NCI-H1092 (cell line): ENCODE measurements around the gene KDM8.

Experiments used
- DNase-seq: peaks from one replicate; lab custom pipeline; 2025; lab: John Stamatoyannopoulos, UW

KDM8 gene

GRCh38 chr16:27215660-27216059 is 12.3 kb downstream of the KDM8 start:
- DNase-seq, result no peak

- no peak for DNase-seq
Observed at GRCh38 chr16:27216297-27216885, 13.1 kb downstream of the KDM8 start.

GRCh38 chr16:27217256-27217655 is 13.9 kb downstream of the KDM8 start:
- no peak for DNase-seq

- no peak for DNase-seq
Observed at GRCh38 chr16:27218756-27219155, 15.4 kb downstream of the KDM8 start.

- no peak for DNase-seq
Observed at GRCh38 chr16:27219161-27219560, 15.8 kb downstream of the KDM8 start.

- DNase-seq, result no peak
Observed at GRCh38 chr16:27220120-27220519, 16.8 kb downstream of the KDM8 start.

GRCh38 chr16:27220527-27220926 is 17.2 kb downstream of the KDM8 start:
- DNase-seq, result no peak

GRCh38 chr16:27220991-27221390 is 17.7 kb downstream of the KDM8 start:
- no peak for DNase-seq

GRCh38 chr16:27221576-27222248 is 18.4 kb downstream of the KDM8 start:
- DNase-seq, result no peak

GRCh38 chr16:27222249-27223225 is 19.2 kb downstream of the KDM8 start:
- peak; percentile 49 for DNase-seq

- DNase-seq, result no peak
Observed at GRCh38 chr16:27223226-27223610, 19.9 kb downstream of the KDM8 start.

GRCh38 chr16:27223701-27224100 is 20.4 kb downstream of the KDM8 start:
- DNase-seq, result no peak

GRCh38 chr16:27224271-27224737 is 21.0 kb downstream of the KDM8 start:
- DNase-seq, result no peak

GRCh38 chr16:27224741-27225300 is 21.5 kb downstream of the KDM8 start:
- no peak for DNase-seq

GRCh38 chr16:27225536-27226360 is 22.4 kb downstream of the KDM8 start:
- no peak for DNase-seq

GRCh38 chr16:27226476-27226875 is 23.1 kb downstream of the KDM8 start:
- DNase-seq, result peak; percentile 23

GRCh38 chr16:27226976-27227705 is 23.8 kb downstream of the KDM8 start:
- DNase-seq, result no peak

- DNase-seq, result no peak
Observed at GRCh38 chr16:27228045-27228444, 24.7 kb downstream of the KDM8 start.

GRCh38 chr16:27228621-27229501 is 25.5 kb downstream of the KDM8 start:
- DNase-seq, result no peak
